Gastroesophageal sphincter (tissue), 4 donors: ENCODE results near the gene CNNM2. TPM values are rescaled to one million over a fixed set of nuclear protein-coding genes. Genes with fewer than 3 reads are reported as not detected.

Source experiments
- ATAC-seq: fragments of 150-250 bp; one replicate; pipeline ENCODE4 v1.9.1; 2016; ENCODE audit warnings: mild to moderate bottlenecking, moderate library complexity
- H3K27ac ChIP-seq, 4 donors: fragments of 200-600 bp; sonication (generic) in 3 of 4; 1 replicate in 3 of 4; 2 replicates in 1 of 4; pipeline ENCODE4 v1.5.1; 2016 to 2019
- H3K27me3 ChIP-seq: fragments of 200-600 bp; sonication (generic); one replicate; pipeline ENCODE4 v1.5.1; 2019
- H3K36me3 ChIP-seq, 2 donors: fragments of 200-600 bp; sonication (generic); one replicate each; pipeline ENCODE4 v1.5.1; 2019; ENCODE audit warnings: control low read depth in 1 of 2
- H3K4me1 ChIP-seq, 3 donors: fragments of 200-600 bp; sonication (generic); 1 replicate in 2 of 3; 2 replicates in 1 of 3; pipeline ENCODE4 v1.5.1; 2016 to 2019; ENCODE audit warnings: control low read depth in 2 of 3
- H3K4me3 ChIP-seq, 2 donors: fragments of 200-600 bp; sonication (generic); one replicate each; pipeline ENCODE4 v1.5.1; 2019; ENCODE audit warnings: mild to moderate bottlenecking in 1 of 2, moderate library complexity in 1 of 2
- H3K9me3 ChIP-seq, 3 donors: fragments of 200-600 bp; sonication (generic); one replicate each; pipeline ENCODE4 v1.5.1; 2017 to 2019; ENCODE audit warnings: control low read depth in 2 of 3
- CTCF ChIP-seq, 4 experiments: fragments of 200-600 bp in 2 of 4; fragments of 450-650 bp in 2 of 4; sonication (generic) in 1 of 4; IDR thresholded peaks; one replicate each; pipeline ENCODE4 v1.5.1; 2017 to 2019; ENCODE audit warnings: antibody characterized with exemption in 4 of 4, mild to moderate bottlenecking in 2 of 4, moderate library complexity in 2 of 4
- EP300 ChIP-seq: sonication (generic); formaldehyde crosslinking; IDR thresholded peaks from one replicate; pipeline ENCODE4 v1.6.1; 2017; ENCODE audit warnings: antibody characterized with exemption, mild to moderate bottlenecking
- POLR2A ChIP-seq, 2 donors: fragments of 450-650 bp; IDR thresholded peaks; one replicate each; pipeline ENCODE4 v1.6.1; 2017; ENCODE audit warnings: antibody characterized with exemption in 2 of 2, mild to moderate bottlenecking in 2 of 2, moderate library complexity in 1 of 2
- POLR2AphosphoS5 ChIP-seq: sonication (generic); formaldehyde crosslinking; IDR thresholded peaks from one replicate; pipeline ENCODE4 v1.6.1; 2017; ENCODE audit warnings: antibody characterized with exemption
- WGBS, 2 donors: methylation state at CpG; one replicate each; pipeline ENCODE4 v1.1.5; 2018; ENCODE audit warnings: low coverage in 1 of 2; 5-methylcytosine and 5-hydroxymethylcytosine counted together
- total RNA-seq, 4 donors: library from RNA; depleted of rRNA; stranded (reverse); fragments of >200 nt; gene quantifications; one replicate each; pipeline ENCODE4 v1.1.0, GENCODE V29; 2016

The CNNM2 gene
- total RNA-seq, 4 donors from 2014 or later, result 3.8 to 10.7 (median 7.5) TPM

- Histone ChIP-seq H3K27me3 (no peaks in the 10 kb centered on the region), H3K4me1 (peaks cover 0 to 19% (median 0%) of the 10 kb centered on the region in 3 donors), H3K27ac (peak overlapping the region in 3 of 4 donors; percentile 52 to 63 (median 56)), H3K4me3 (peak overlapping the region; percentile 21 to 40), H3K36me3 (peaks cover 0 to 22% of the 10 kb centered on the region in 2 donors), H3K9me3 (no peaks in the 10 kb centered on the region)
- TF ChIP-seq CTCF (IDR thresholded peaks at IDR 0.05) (peak in 2 of 4 experiments; percentile 23 to 55), EP300 (no peak)
- peak; percentile 91 for ATAC-seq
- WGBS, 2 donors, result 27 to 29% methylated on average over 13 to 14 of the region's 20 CpGs
Observed at GRCh38 chr10:103053659-103054581, 135.8 kb downstream of the CNNM2 start.

GRCh38 chr10:103054621-103055020 lies 136.5 kb downstream of the CNNM2 start:
- no peaks in the 10 kb centered on the region for H3K27me3 ChIP-seq
- 63% methylated on average over 3 of the region's 3 CpGs; no CpG with 5 or more reads in 1 of the 2 donors for WGBS, 2 donors
- no peak for ATAC-seq

GRCh38 chr10:103055105-103055504 lies 137.0 kb downstream of the CNNM2 start:
- H3K27ac ChIP-seq, result peak overlapping the region in 1 of 4 donors; percentile 56
- 29 to 100% methylated on average over 1 to 2 of the region's 4 CpGs for WGBS, 2 donors
- H3K9me3 ChIP-seq, result no peaks in the 10 kb centered on the region
- H3K27me3 ChIP-seq, result no peaks in the 10 kb centered on the region
- peaks cover 0 to 17% of the 10 kb centered on the region in 2 donors for H3K36me3 ChIP-seq
- H3K4me1 ChIP-seq, result peaks cover 0 to 19% (median 0%) of the 10 kb centered on the region in 3 donors
- H3K4me3 ChIP-seq, result no peak overlapping the region
- no peak for TF ChIP-seq EP300
- no peak for TF ChIP-seq CTCF (IDR thresholded peaks at IDR 0.05)
- no peak for TF ChIP-seq POLR2AphosphoS5
- TF ChIP-seq POLR2A (IDR thresholded peaks at IDR 0.05), result no peak
- no peak for ATAC-seq

More at GRCh38 chr10:103054621-103055020, 136.5 kb downstream of the CNNM2 start:
- TF ChIP-seq POLR2A (IDR thresholded peaks at IDR 0.05), result no peak
- TF ChIP-seq EP300, result no peak
- Histone ChIP-seq H3K4me3 (no peak overlapping the region), H3K9me3 (no peaks in the 10 kb centered on the region), H3K36me3 (peaks cover 0 to 21% of the 10 kb centered on the region in 2 donors), H3K4me1 (peaks cover 0 to 19% (median 0%) of the 10 kb centered on the region in 3 donors), H3K27ac (peak overlapping the region in 3 of 4 donors; percentile 52 to 63 (median 56))

- Histone ChIP-seq H3K4me3 (no peak overlapping the region), H3K27me3 (no peaks in the 10 kb centered on the region), H3K4me1 (peaks cover 0 to 19% (median 0%) of the 10 kb centered on the region in 3 donors), H3K36me3 (peaks cover 0 to 14% of the 10 kb centered on the region in 2 donors), H3K9me3 (no peaks in the 10 kb centered on the region), H3K27ac (no peak overlapping the region)
- WGBS, 2 donors, result 61 to 81% methylated on average over 3 of the region's 3 CpGs
- no peak for TF ChIP-seq EP300
- TF ChIP-seq POLR2A (IDR thresholded peaks at IDR 0.05), result no peak
- TF ChIP-seq CTCF (IDR thresholded peaks at IDR 0.05), result no peak
- ATAC-seq, result no peak
Observed at GRCh38 chr10:103058034-103058433, 139.9 kb downstream of the CNNM2 start.

- no peaks in the 10 kb centered on the region for H3K9me3 ChIP-seq
- no peaks in the 10 kb centered on the region for H3K27me3 ChIP-seq
- ATAC-seq, result no peak
- no peak overlapping the region for H3K27ac ChIP-seq
- no peaks in the 10 kb centered on the region for H3K4me1 ChIP-seq
- H3K36me3 ChIP-seq, result peaks cover 0 to 27% of the 10 kb centered on the region in 2 donors
- H3K4me3 ChIP-seq, result no peak overlapping the region
- TF ChIP-seq POLR2AphosphoS5 (no peak), EP300 (no peak), CTCF (IDR thresholded peaks at IDR 0.05) (no peak), POLR2A (IDR thresholded peaks at IDR 0.05) (no peak)
- WGBS, 2 donors, result 67 to 75% methylated on average over 2 of the region's 2 CpGs
Observed at GRCh38 chr10:103060575-103060974, 142.5 kb downstream of the CNNM2 start.
